GM21717 (cell line): ENCODE data around the gene WDR5B.
"Not testable (repeated sequence)": the region's sequence is repeated elsewhere in the genome, so short reads cannot be mapped to it uniquely, and the experiment has no call there.

Source experiments
- ATAC-seq: cut with Tn5 transposase; IDR thresholded peaks from one replicate; pipeline ENCODE4 v1.9.1; 2021; ENCODE audit warnings: mild to moderate bottlenecking, moderate library complexity; ENCODE audit not compliant: unreplicated experiment

Gene WDR5B

GRCh38 chr3:122415762-122416654 lies at the start of gene WDR5B:
Gene WDR5B, minus strand, starts transcription at chr3:122416062. Its CDS starts 534 bp downstream, at chr3:122415528.
- ATAC-seq: peak; percentile 85

DNA sequence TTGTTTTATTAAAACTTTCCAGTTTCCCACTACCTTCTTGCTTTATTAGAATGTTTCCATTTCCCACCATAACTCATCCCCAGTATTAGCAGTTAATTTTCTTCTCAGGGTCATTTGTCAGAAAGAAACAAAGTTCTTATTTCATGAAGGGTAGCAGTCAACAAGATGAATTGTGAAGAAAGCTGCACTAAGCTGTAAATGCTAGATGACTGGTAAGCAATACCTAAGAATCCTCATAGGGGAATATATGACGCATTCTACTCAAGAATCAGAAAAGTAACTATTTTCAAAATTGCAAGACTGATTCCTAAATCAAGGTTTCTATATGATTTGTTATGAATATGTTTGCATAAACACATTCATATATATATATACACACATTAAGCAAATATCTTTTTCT lies 48.8 kb upstream of the WDR5B start:
- ATAC-seq: no peak

DNA sequence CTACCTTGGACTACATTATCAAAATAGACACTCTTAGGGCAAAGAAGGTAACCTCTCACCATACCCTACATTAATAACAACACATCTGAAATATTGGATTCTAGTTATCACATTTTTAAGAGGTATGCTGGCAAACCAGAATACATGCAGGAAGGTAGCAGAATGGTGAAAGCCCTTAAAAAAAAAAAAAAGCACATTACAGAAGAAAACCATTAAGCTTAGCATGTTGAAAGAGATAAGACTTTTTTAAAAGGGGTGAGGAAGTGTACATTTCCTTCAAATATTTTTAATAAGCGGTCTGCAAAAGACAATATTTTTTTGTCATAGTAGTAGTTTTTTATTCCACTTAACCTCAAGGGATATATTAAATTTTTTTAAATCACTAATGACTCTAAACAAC lies 46.5 kb upstream of the WDR5B start:
- no peak for ATAC-seq

DNA sequence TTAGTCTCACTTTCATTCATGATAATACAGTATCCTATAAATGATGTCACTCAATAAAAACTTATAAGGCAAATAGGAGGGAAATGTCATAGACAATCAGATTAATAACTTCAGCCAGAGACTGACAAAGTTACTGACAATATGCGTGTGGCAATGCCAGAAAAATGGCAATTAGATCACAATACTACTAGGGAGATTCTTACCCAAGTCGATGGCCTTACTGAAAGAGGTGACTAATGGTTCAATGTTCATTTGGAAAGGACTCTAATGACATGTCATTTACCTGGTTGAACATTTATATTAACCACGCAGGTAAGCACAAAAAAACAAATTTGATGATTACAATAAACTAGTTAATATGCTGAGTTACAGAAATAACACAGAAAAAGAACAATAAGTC lies 45.9 kb upstream of the WDR5B start:
- ATAC-seq: no peak

DNA sequence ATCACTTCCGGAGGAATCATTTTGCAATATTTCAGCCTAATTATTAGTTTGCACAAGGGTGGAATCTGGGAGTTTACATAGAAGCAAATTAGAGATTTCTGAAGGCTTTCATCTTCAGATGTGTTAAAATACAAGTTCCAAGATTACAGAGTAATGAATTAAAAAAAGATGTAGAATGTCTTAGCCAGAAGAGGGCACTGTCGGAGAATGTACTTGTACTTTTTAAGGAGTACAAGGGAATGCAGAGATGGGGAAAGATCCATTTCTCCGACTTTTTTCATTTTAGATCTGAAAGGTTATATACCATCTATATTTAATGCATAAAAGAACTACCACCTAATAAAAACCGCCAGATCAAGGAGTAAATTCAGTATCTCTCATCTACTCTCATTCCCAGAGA lies 43.1 kb upstream of the WDR5B start:
- no peak for ATAC-seq

- ATAC-seq: no peak
Measured at GRCh38 chr3:122457706-122458105, 41.8 kb upstream of the WDR5B start.

DNA sequence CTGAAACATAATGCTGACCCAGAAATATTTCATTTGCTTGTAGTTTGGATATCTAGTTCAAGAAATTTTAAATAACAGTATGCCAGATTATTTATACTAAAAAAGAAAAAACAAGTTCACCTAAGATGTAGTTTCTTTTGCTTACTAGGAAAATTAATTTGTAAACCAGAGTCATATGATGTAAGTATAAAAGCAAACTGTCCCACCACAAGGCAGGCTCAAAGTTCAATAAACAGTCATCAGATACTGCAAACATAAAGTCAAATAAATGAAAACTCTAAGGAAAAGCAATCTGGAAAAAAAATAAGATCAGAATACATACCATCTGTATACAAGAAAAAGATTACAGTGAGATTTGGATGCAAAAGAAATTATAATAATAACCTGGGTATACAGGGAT lies 40.2 kb upstream of the WDR5B start:
- no peak for ATAC-seq

- ATAC-seq: no peak
Measured at GRCh38 chr3:122451371-122451770, 35.5 kb upstream of the WDR5B start.

DNA sequence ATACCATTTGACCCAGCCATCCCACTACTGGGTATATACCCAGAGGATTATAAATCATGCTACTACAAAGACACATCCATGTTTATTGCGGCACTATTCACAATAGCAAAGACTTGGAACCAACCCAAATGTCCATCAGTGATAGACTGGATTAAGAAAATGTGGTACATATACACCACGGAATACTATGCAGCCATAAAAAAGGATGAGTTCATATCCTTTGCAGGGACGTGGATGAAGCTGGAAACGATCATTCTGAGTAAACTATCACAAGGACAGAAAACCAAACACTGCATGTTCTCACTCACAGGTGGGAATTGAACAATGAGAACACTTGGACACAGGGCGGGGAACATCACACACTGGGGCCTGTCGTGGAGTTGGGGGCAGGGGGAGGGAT lies 32.4 kb upstream of the WDR5B start:
- not testable (repeated sequence) for ATAC-seq

DNA sequence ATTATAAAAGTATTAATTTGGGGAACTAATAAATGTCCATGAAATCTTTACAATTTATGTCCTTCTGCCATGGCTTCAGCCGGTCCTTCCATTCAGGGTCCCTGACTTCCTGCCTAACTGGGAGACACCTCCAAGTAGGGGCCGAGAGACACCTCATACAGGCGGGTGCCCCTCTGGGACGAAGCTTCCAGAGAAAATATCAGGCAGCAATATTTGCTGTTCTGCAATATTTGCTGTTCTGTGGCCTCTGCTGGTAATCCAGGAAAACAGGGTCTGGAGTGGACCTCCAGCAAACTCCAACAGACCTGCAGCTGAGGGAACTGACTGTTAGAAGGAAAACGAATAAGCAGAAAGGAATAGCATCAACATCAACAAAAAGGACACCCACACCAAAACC lies 28.6 kb upstream of the WDR5B start:
- ATAC-seq: not testable (repeated sequence)

GRCh38 chr3:122443762-122444490 lies 28.1 kb upstream of the WDR5B start:
- not testable (repeated sequence) for ATAC-seq

GRCh38 chr3:122443090-122443489 lies 27.2 kb upstream of the WDR5B start:
- no peak for ATAC-seq

GRCh38 chr3:122435950-122436349 lies 20.1 kb upstream of the WDR5B start:
- ATAC-seq: no peak

GRCh38 chr3:122430371-122430770 lies 14.5 kb upstream of the WDR5B start:
- ATAC-seq: no peak

DNA sequence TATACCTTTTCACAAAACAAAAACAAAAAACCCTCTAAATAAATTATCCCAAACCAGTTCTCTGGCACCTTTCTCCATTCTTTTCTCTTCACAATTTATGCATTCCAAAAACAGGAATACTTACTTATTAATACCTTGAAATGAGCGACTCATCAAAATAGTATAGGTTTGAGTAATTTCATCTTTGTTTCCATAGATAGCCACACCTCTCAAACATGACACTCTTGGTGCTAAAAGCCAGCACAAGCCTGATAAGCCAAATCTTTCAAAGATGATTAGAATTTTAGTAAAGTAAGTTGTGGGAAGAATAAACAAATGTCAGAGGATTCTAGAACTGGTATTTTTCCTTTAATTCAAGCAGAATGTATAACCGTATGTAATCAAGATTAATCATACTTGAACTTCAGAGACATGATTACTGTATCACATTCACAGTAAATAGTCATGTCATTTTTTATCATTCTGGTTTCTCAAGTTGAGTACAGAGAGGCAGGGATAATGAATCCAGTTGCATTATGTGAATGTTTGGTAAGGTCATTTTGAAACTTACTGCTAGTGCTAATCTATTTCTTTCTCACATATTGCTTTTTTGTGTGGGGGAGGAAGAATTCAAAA lies 12.1 kb upstream of the WDR5B start:
- no peak for ATAC-seq

GRCh38 chr3:122421836-122422235 lies 6.0 kb upstream of the WDR5B start:
- ATAC-seq: no peak

- no peak for ATAC-seq
Measured at GRCh38 chr3:122421101-122421500, 5.2 kb upstream of the WDR5B start.

GRCh38 chr3:122416966-122417365 lies 1.1 kb upstream of the WDR5B start:
- ATAC-seq: no peak

DNA sequence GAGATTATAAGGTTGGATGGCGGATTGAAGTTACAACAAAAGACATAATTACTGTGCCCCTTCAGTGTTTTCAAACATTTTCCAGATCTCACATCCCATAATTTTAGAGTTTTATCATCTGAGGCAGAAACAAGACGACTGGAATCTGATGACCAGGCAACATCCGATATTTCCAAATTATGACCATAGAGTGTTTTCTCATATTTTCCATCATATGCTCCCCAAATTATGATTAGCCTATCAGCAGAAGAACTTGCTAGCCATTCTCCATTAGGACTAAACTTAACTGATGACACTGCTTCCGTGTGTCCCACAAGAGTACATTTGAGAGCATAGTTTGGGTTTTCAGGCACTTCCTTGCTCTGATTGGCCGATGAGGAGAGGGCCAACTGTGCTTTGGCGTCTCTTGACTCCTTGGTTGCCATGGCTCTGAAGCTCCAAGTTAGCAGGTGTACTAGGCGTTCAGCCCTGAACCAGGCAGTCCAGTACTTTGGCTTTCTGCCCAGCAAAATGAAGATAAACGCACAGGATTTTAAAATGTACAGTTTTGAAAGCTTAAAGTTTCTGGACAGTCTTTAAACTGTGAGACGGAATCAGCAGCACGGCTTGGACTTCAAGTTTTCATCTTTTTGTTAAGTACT lies 638 bp downstream of the WDR5B start:
- peak; percentile 47 for ATAC-seq

DNA sequence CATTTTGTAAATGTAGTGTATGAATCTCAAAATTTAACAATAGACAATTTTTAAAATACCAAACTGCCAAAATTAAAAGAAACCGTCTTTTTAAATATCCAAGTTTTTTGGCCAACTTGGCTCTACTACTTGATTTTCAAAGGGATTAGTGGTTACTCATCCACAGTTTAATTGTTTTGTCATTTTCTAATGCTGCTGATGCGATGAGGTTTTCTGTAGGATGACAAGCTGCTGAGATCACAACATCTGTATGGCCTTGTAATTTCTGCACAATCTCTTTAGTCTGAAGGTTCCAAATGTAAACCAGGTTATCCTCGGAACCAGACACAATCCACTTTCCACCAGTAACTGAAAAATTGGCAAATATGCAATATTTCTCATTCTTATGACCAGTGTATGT lies 1.5 kb downstream of the WDR5B start:
- ATAC-seq: no peak

GRCh38 chr3:122410639-122411038 lies 5.2 kb downstream of the WDR5B start:
- ATAC-seq: no peak
